AG04449 (cell line): ENCODE results near the gene MAN2C1.
"Not testable (repeated sequence)": the region's sequence is repeated elsewhere in the genome, so short reads cannot be mapped to it uniquely, and the experiment has no call there.

ENCODE experiments used
- CTCF ChIA-PET: fragments of 350-600 bp; formaldehyde crosslinking; extraction: SDS; loops from one replicate; lab custom pipeline; 2021; ENCODE audit warnings: antibody characterized with exemption; lab: Yijun Ruan, JAX
- POLR2A ChIA-PET: fragments of 400-600, 350-600 bp; formaldehyde crosslinking; extraction: SDS; loops from one replicate; lab custom pipeline; 2020; ENCODE audit warnings: antibody characterized with exemption, inconsistent platforms; lab: Yijun Ruan, JAX
- DNase-seq: peaks from one replicate; pipeline ENCODE4 v3.0.0-alpha.2; 2010; ENCODE audit warnings: low read depth, low spot score
- H3K4me3 ChIP-seq: 2 replicates; pipeline ENCODE4 v1.5.1; 2011; ENCODE audit warnings: low read depth, mild to moderate bottlenecking, control low read depth, low read length
- TF ChIP-seq, protein P1 (sequence below): IDR thresholded peaks from one replicate; pipeline ENCODE4 v1.5.1; 2011; ENCODE audit warnings: mild to moderate bottlenecking, moderate library complexity, low read length, control low read depth, inconsistent platforms; ENCODE audit not compliant: insufficient read depth; ENCODE audit errors: missing control alignments

MAN2C1 gene

DNA sequence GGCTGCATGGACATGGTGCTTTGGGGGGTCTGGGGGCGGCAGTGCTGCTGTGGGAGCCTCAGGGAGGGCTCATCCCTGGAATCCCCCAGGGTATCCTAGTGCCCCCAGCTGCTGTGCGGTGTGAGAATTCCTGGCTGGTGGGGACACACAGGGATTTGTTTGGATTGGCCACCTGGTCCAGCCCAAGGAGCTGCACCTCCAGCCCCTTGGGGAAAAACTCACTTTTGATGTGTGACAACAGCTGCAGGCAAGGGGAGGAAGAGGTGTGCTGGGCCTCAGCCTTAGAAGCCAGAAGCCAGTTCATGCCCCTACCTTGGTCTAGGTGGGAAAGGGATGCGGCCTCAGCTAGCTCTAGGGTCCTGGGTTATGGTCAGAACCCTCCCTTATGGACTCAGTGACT is 40.9 kb downstream of the MAN2C1 start:
- H3K4me3 ChIP-seq = no peak overlapping the region
- TF ChIP-seq, protein P1, sequence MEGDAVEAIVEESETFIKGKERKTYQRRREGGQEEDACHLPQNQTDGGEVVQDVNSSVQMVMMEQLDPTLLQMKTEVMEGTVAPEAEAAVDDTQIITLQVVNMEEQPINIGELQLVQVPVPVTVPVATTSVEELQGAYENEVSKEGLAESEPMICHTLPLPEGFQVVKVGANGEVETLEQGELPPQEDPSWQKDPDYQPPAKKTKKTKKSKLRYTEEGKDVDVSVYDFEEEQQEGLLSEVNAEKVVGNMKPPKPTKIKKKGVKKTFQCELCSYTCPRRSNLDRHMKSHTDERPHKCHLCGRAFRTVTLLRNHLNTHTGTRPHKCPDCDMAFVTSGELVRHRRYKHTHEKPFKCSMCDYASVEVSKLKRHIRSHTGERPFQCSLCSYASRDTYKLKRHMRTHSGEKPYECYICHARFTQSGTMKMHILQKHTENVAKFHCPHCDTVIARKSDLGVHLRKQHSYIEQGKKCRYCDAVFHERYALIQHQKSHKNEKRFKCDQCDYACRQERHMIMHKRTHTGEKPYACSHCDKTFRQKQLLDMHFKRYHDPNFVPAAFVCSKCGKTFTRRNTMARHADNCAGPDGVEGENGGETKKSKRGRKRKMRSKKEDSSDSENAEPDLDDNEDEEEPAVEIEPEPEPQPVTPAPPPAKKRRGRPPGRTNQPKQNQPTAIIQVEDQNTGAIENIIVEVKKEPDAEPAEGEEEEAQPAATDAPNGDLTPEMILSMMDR = no peak
- ChIA-PET POLR2A (no interaction called here), CTCF (no interaction called here)
- DNase-seq = no peak

DNA sequence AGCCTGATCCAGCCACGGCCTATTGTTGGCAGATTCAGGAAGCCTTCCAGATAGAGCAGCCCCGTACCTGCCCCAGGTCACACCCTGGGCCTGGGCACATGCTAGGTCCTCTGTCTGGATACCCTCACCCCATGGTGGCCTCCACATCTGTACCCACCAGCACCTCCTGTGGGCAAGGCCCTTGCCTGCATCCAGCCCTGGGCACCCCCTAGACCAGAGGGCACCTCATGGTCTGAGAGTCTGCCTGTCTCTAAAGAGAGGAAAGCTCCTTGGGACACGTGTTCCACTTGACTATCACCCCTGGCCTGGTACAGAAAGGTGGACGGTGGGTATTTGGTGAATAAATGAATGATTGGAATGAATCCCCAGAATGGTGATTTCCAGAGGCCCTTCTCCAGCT is 41.4 kb downstream of the MAN2C1 start:
- ChIA-PET POLR2A (no interaction called here), CTCF (no interaction called here)
- TF ChIP-seq, protein P1 = no peak

DNA sequence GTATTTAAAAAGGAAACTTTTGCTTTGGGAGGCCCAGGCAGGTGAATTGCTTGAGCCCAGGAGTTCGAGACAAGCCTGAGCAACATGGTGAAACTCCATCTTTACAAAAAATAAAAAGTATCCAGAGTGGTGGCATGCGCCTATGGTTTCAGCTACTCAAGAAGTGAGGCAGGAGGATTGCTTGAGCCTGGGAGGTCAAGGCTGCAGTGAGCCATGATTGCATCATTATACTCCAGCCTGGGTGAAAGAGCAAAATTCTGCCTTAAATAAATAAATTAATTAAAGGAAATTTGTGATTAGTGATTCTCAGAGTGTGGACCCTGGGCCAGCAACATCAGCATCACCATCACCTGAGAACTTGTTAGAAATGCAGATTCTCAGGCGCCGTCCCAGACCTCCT is 42.5 kb downstream of the MAN2C1 start:
- no peak overlapping the region for H3K4me3 ChIP-seq

More for the DNA sequence above, 41.4 kb downstream of the MAN2C1 start:
- H3K4me3 ChIP-seq = no peak overlapping the region
- DNase-seq = no peak

DNA sequence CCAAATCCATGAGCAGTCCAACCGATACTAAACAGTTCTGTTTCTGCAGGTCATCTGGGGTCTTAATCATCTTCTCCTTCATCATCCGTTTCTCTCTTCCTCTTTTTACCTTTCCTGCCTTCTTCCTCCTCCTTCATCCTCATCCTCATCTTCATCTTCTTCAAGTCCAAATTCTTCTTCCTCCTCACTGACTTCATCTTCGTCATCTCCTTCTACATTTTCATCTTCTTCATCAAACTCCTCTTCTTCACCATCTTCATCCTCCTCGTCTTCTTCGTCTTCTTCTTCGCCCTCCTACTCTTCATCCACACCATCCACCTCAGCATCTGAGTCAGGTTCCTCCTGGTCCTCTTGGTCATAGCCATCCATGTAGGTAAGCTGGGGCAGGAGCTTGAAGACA is 46.7 kb downstream of the MAN2C1 start:
- TF ChIP-seq, protein P1 = no peak
- CTCF ChIA-PET = no interaction called here
- no peak overlapping the region for H3K4me3 ChIP-seq
- no peak for DNase-seq
- POLR2A ChIA-PET = no interaction called here

More for the DNA sequence above, 42.5 kb downstream of the MAN2C1 start:
- TF ChIP-seq, protein P1 = no peak
- ChIA-PET CTCF (no interaction called here), POLR2A (no interaction called here)
- no peak for DNase-seq

DNA sequence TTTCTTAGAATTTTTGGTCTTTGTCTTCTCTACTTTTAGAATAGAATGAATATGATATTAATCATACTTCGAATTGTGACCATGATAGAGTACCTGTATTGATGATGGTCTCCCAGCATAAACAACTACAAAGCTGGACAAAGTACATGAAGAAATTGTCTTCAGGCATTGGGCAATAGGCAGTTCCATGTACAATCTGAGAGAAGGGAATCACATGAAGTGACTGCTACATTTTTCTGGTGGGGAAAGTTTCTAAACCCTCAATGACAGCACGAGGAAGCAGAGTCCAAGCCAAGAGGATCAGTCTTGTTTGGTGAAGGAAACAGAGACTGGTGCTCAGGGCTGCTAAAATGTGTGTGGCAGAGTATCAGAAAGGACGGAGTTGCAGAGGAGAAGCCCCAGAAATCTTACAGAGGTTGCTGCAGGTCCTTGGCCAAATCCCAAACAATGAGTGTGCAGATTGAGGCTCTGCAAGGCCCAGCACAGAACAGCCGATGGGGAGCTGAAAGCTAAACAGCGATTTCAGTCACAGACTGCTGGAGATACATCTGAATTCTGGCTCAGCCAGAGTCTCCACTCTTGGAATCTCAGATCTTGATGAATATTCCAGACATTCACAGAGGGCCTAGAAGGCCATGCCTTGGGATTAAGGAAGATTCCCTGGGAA is 49.0 kb downstream of the MAN2C1 start:
- CTCF ChIA-PET, DNase-seq, H3K4me3 ChIP-seq, POLR2A ChIA-PET: not testable (repeated sequence)

DNA sequence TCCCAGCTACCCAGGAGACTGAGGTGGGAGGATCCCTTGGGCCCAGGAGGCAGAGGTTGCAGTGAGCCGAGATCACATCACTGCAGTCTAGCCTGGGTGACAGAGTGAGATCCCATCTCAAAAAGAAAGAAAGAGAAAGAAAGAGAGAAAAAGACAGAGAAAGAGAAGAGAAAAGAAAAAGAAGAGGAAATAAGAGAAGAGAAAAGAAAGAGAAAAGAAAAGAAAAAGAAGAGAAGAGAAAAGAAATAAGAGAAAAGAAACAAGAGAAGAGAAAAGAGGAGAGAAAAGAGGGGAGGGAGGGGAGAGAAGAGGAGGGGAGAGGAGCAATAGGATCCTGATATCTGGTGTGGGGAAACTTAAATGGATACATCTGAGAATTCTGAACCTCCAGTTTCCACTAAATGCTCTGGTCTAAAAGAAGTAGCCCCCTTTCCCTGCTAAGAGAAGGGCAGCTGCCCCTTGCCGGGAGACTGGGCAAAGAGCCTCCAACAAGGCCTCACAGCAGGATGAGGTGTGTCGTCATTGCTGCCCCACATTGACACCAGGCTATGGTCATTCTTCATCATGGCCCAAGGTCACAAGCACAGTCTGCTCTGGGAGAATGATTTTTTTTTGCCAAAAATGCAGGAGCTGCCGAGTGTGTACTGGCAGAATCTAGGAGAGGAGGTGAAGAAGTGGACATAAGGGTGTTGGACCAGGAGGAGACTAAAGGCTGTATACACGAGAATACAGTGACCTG is 53.7 kb downstream of the MAN2C1 start:
- TF ChIP-seq, protein P1 = no peak
- CTCF ChIA-PET = no interaction called here
- H3K4me3 ChIP-seq = no peak overlapping the region
- DNase-seq = no peak
- POLR2A ChIA-PET = no interaction called here
